GM18511 (cell line): ENCODE data around the gene NAP1L4.

Experiments used
- ATAC-seq: cut with Tn5 transposase; IDR thresholded peaks from one replicate; pipeline ENCODE4 v1.9.1; 2021; ENCODE audit warnings: mild to moderate bottlenecking, moderate library complexity; ENCODE audit not compliant: unreplicated experiment

Gene NAP1L4

GRCh38 chr11:3010521-3011275 lies 18.6 kb upstream of the NAP1L4 start:
- no peak for ATAC-seq

- ATAC-seq: no peak
Observed at GRCh38 chr11:3010004-3010403, 17.9 kb upstream of the NAP1L4 start.

- ATAC-seq: no peak
Observed at GRCh38 chr11:3009481-3009880, 17.4 kb upstream of the NAP1L4 start.

GRCh38 chr11:3008746-3009336 lies 16.7 kb upstream of the NAP1L4 start:
- no peak for ATAC-seq

GRCh38 chr11:3007404-3008010 lies 15.4 kb upstream of the NAP1L4 start:
- ATAC-seq: no peak

- no peak for ATAC-seq
Observed at GRCh38 chr11:3006505-3007260, 14.6 kb upstream of the NAP1L4 start.

GRCh38 chr11:3004481-3004880 lies 12.4 kb upstream of the NAP1L4 start:
- ATAC-seq: no peak

- no peak for ATAC-seq
Observed at GRCh38 chr11:3003396-3004231, 11.5 kb upstream of the NAP1L4 start.

GRCh38 chr11:3002871-3003270 lies 10.7 kb upstream of the NAP1L4 start:
- ATAC-seq: no peak

- ATAC-seq: no peak
Observed at GRCh38 chr11:3002351-3002861, 10.3 kb upstream of the NAP1L4 start.

GRCh38 chr11:3001496-3001895 lies 9.4 kb upstream of the NAP1L4 start:
- ATAC-seq: no peak

- ATAC-seq: no peak
Observed at GRCh38 chr11:3000032-3000961, 8.2 kb upstream of the NAP1L4 start.

- no peak for ATAC-seq
Observed at GRCh38 chr11:2999464-2999998, 7.4 kb upstream of the NAP1L4 start.

GRCh38 chr11:2998073-2998850 lies 6.1 kb upstream of the NAP1L4 start:
- no peak for ATAC-seq

GRCh38 chr11:2997406-2997805 lies 5.3 kb upstream of the NAP1L4 start:
- ATAC-seq: no peak

GRCh38 chr11:2996976-2997375 lies 4.8 kb upstream of the NAP1L4 start:
- ATAC-seq: no peak

- no peak for ATAC-seq
Observed at GRCh38 chr11:2995893-2996554, 3.9 kb upstream of the NAP1L4 start.

- ATAC-seq: no peak
Observed at GRCh38 chr11:2995031-2995561, 3.0 kb upstream of the NAP1L4 start.
